NCI-H82 treated with DMSO at 0.1 percent for 48 hours (cell line): ENCODE data around the gene FGF21.
A peak's percentile ranks its signal among the peaks of the same experiment; 100 is the strongest.

Experiments used
- DNase-seq: peaks from one replicate; lab custom pipeline; 2025; ENCODE audit not compliant: unreplicated experiment; lab: John Stamatoyannopoulos, UW

FGF21 gene

GRCh38 chr19:48728911-48729664 lies 26.2 kb upstream of the FGF21 start:
- DNase-seq = no peak

- DNase-seq = no peak
Measured at GRCh38 chr19:48731452-48731851, 23.9 kb upstream of the FGF21 start.

GRCh38 chr19:48734625-48735024 lies 20.7 kb upstream of the FGF21 start:
- no peak for DNase-seq

- DNase-seq = peak; percentile 73
Measured at GRCh38 chr19:48735031-48735615, 20.2 kb upstream of the FGF21 start.

GRCh38 chr19:48737360-48737998 lies 17.8 kb upstream of the FGF21 start:
- DNase-seq = no peak

GRCh38 chr19:48738557-48739403 lies 16.5 kb upstream of the FGF21 start:
- DNase-seq = peak; percentile 97

GRCh38 chr19:48739404-48740163 lies 15.7 kb upstream of the FGF21 start:
- DNase-seq = no peak

GRCh38 chr19:48740164-48740972 lies 15.0 kb upstream of the FGF21 start, which contains the start of gene RASIP1:
TSS of gene RASIP1 (minus strand) at chr19:48740610. CDS start at chr19:48740282, 328 bp downstream.
- DNase-seq = no peak

GRCh38 chr19:48741129-48741999 lies 14.0 kb upstream of the FGF21 start:
- DNase-seq = no peak

GRCh38 chr19:48742096-48742495 lies 13.2 kb upstream of the FGF21 start:
- DNase-seq = no peak

GRCh38 chr19:48745208-48745995 lies 9.9 kb upstream of the FGF21 start:
- peak; percentile 73 for DNase-seq

- DNase-seq = no peak
Measured at GRCh38 chr19:48746110-48746509, 9.2 kb upstream of the FGF21 start.

- DNase-seq = peak; percentile 89
Measured at GRCh38 chr19:48746738-48747575, 8.4 kb upstream of the FGF21 start, which contains the start of gene IZUMO1. TSS of gene IZUMO1 (minus strand) at chr19:48746909. CDS start at chr19:48745859, 1,050 bp downstream.

GRCh38 chr19:48749571-48750198 lies 5.6 kb upstream of the FGF21 start:
- no peak for DNase-seq

- DNase-seq = no peak
Measured at GRCh38 chr19:48750351-48750750, 5.0 kb upstream of the FGF21 start.

GRCh38 chr19:48750771-48751504 lies 4.4 kb upstream of the FGF21 start:
- no peak for DNase-seq
